HG02588 (cell line): ENCODE measurements around the gene CHERP.
"Not testable (repeated sequence)": the region's sequence is repeated elsewhere in the genome, so short reads cannot be mapped to it uniquely, and the experiment has no call there.

Source experiments
- ATAC-seq: cut with Tn5 transposase; IDR thresholded peaks from one replicate; pipeline ENCODE4 v1.9.1; 2021; ENCODE audit warnings: mild to moderate bottlenecking, moderate library complexity; ENCODE audit not compliant: unreplicated experiment

Gene CHERP

GRCh38 chr19:16521715-16522289 is 20.4 kb downstream of the CHERP start:
- ATAC-seq, result no peak

- no peak for ATAC-seq
Observed at GRCh38 chr19:16520986-16521624, 21.1 kb downstream of the CHERP start.

GRCh38 chr19:16520074-16520973 is 21.9 kb downstream of the CHERP start:
- ATAC-seq, result no peak

- no peak for ATAC-seq
Observed at GRCh38 chr19:16519230-16519687, 23.0 kb downstream of the CHERP start.

GRCh38 chr19:16518483-16519229 is 23.6 kb downstream of the CHERP start:
- no peak for ATAC-seq

GRCh38 chr19:16518061-16518460 is 24.2 kb downstream of the CHERP start:
- ATAC-seq, result no peak

- ATAC-seq, result no peak
Observed at GRCh38 chr19:16516923-16517610, 25.2 kb downstream of the CHERP start.

GRCh38 chr19:16516381-16516780 is 25.9 kb downstream of the CHERP start:
- no peak for ATAC-seq

- ATAC-seq, result no peak
Observed at GRCh38 chr19:16514383-16515019, 27.7 kb downstream of the CHERP start.

- ATAC-seq, result not testable (repeated sequence)
Observed at GRCh38 chr19:16512611-16513010, 29.6 kb downstream of the CHERP start.

GRCh38 chr19:16509141-16510061 is 32.8 kb downstream of the CHERP start:
- ATAC-seq, result no peak

GRCh38 chr19:16508546-16508945 is 33.7 kb downstream of the CHERP start:
- ATAC-seq, result no peak

- ATAC-seq, result no peak
Observed at GRCh38 chr19:16506961-16507360, 35.3 kb downstream of the CHERP start.

GRCh38 chr19:16506161-16506560 is 36.1 kb downstream of the CHERP start:
- not testable (repeated sequence) for ATAC-seq

GRCh38 chr19:16504271-16504670 is 38.0 kb downstream of the CHERP start:
- ATAC-seq, result no peak

GRCh38 chr19:16497837-16498236 is 44.4 kb downstream of the CHERP start:
- ATAC-seq, result no peak

- ATAC-seq, result no peak
Observed at GRCh38 chr19:16497042-16497441, 45.2 kb downstream of the CHERP start.

GRCh38 chr19:16496613-16496983 is 45.6 kb downstream of the CHERP start:
- no peak for ATAC-seq
